Right lobe of liver (tissue), 4 donors: ENCODE data around the gene SAMD4A.

Experiments
- POLR2A ChIP-seq: fragments of 450-650 bp; IDR thresholded peaks from one replicate; pipeline ENCODE4 v1.6.1; 2017; ENCODE audit warnings: antibody characterized with exemption, mild to moderate bottlenecking
- TF ChIP-seq, protein P1 (sequence below), 4 donors: fragments of 200-600 bp in 3 of 4; fragments of 450-650 bp in 1 of 4; IDR thresholded peaks; one replicate each; pipeline versions ENCODE4 v1.5.1 to v1.8.0; 2016 to 2022; ENCODE audit warnings: antibody characterized with exemption in 4 of 4, mild to moderate bottlenecking in 2 of 4
- donor health status: DM: no; HTN: no; CAD: no.
- donor health status: DM: no; HTN: no; CAD: no.
- donor health status: DM: no; HTN: yes; CAD: no.

DNA sequence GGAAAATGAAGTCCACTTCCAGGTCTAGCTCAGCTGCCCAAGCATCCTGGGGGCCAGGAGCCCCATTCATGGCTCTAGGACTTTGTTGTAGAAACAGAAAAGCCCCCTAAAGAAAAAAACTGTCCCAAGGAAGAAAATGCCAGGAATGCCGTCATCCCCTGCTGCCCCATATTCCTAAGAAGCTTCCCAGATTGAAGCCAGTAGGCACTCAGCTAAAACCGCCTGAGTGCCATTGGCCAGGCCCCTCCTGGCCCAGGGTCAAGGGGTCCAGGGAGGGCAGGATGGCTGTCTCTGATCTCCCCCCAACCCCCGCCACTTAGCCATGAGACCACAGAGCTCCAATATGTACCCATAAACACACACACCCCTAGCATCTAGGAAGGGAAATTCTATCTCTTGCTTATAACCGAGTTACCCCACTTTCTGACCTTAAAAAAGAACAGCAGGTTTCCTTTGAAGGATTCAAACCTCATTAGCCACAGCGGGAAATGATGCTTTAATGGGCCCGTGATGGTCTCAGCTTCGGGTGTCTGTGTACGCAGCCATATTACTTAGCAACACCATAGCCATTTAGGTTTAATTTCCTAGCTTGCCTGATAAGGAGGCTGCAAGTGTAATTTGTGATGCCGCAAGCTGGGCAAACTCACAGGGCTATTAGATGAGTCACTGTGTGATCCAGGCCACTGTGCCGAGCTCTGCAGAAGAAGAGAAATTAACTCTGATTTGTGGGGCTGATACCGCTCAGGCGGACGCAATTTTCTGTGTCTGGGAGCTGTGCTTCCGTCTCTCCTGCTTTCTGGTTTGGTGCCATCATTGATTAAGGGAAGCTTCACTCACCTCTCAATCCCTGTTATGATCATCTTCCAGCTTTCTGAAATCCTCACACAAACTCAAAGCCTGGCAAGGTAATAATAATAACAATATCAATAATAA, 251.5 kb downstream of the SAMD4A start:
- TF ChIP-seq, protein P1, sequence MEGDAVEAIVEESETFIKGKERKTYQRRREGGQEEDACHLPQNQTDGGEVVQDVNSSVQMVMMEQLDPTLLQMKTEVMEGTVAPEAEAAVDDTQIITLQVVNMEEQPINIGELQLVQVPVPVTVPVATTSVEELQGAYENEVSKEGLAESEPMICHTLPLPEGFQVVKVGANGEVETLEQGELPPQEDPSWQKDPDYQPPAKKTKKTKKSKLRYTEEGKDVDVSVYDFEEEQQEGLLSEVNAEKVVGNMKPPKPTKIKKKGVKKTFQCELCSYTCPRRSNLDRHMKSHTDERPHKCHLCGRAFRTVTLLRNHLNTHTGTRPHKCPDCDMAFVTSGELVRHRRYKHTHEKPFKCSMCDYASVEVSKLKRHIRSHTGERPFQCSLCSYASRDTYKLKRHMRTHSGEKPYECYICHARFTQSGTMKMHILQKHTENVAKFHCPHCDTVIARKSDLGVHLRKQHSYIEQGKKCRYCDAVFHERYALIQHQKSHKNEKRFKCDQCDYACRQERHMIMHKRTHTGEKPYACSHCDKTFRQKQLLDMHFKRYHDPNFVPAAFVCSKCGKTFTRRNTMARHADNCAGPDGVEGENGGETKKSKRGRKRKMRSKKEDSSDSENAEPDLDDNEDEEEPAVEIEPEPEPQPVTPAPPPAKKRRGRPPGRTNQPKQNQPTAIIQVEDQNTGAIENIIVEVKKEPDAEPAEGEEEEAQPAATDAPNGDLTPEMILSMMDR (IDR thresholded peaks at IDR 0.05), result no peak
- TF ChIP-seq POLR2A, result no peak
